Epithelial cell of esophagus (primary cell): ENCODE results near the gene MAP2K3.
"Not testable (repeated sequence)": the region's sequence is repeated elsewhere in the genome, so short reads cannot be mapped to it uniquely, and the experiment has no call there.

Experiments used
- DNase-seq: peaks from one replicate; pipeline ENCODE4 v3.0.0; 2010; ENCODE audit warnings: low read depth
- H3K4me3 ChIP-seq: 2 replicates; pipeline ENCODE4 v1.5.1; 2011; ENCODE audit warnings: mild to moderate bottlenecking, low read length, control low read depth
- TF ChIP-seq, protein P1 (sequence below): IDR thresholded peaks from 2 replicates; pipeline ENCODE4 v1.5.1; 2011; ENCODE audit warnings: low read depth, mild to moderate bottlenecking, low read length, control low read depth, inconsistent platforms; ENCODE audit not compliant: insufficient read depth; ENCODE audit errors: missing control alignments

Gene MAP2K3

GRCh38 chr17:21302711-21303425, 18.4 kb downstream of the MAP2K3 start:
- DNase-seq: no peak
- TF ChIP-seq, protein P1, sequence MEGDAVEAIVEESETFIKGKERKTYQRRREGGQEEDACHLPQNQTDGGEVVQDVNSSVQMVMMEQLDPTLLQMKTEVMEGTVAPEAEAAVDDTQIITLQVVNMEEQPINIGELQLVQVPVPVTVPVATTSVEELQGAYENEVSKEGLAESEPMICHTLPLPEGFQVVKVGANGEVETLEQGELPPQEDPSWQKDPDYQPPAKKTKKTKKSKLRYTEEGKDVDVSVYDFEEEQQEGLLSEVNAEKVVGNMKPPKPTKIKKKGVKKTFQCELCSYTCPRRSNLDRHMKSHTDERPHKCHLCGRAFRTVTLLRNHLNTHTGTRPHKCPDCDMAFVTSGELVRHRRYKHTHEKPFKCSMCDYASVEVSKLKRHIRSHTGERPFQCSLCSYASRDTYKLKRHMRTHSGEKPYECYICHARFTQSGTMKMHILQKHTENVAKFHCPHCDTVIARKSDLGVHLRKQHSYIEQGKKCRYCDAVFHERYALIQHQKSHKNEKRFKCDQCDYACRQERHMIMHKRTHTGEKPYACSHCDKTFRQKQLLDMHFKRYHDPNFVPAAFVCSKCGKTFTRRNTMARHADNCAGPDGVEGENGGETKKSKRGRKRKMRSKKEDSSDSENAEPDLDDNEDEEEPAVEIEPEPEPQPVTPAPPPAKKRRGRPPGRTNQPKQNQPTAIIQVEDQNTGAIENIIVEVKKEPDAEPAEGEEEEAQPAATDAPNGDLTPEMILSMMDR: no peak
- no peak overlapping the region for H3K4me3 ChIP-seq

DNA sequence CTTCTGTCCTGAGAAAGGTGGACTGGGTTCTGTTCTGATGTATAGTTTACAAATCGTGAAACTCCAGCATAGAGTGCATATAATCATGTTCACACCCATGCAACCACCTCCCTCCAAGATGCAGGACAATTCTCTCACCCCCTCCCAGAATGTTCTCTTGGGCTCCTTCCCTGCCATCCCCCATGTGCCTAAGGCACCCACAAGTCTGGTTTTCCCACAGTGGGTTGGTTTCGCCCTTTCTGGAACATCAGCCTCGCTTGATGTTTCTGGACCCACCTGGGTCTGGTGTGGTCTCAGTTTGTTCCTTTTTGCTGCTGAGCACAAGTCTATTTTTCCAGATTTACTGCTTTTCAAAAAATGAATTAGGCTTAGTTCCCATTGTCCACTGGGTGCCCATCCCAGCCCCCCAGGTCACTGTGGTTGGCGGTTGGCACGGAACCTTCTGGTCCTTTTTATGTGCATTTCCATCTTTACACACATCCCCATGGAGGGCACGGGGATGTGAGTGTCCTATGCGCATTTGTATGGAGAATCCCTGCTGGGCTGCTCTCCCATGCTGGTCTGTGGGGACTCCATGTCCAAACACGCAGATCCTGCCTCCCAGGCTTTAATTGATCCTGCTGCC, 19.0 kb downstream of the MAP2K3 start:
- TF ChIP-seq, protein P1: no peak
- H3K4me3 ChIP-seq: no peak overlapping the region
- DNase-seq: no peak

DNA sequence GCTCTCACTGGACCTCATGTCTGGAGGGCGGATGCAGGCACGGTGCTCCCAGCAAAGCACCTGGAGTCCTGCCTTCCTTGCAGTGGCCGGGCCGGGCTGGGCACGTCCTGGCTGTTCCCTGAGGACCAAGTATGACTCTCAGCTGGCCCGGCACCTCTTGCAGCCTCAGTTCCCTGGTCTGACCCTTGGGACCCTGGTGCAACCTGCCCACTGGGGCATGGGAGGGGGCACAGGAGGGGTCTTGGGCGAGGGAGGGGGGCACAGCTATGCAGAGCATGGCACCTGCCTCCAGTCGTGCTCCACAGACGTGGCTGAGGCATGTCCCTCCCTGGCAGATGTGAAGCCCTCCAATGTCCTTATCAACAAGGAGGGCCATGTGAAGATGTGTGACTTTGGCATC, 19.6 kb downstream of the MAP2K3 start:
- TF ChIP-seq, protein P1: no peak
- H3K4me3 ChIP-seq: no peak overlapping the region
- no peak for DNase-seq

DNA sequence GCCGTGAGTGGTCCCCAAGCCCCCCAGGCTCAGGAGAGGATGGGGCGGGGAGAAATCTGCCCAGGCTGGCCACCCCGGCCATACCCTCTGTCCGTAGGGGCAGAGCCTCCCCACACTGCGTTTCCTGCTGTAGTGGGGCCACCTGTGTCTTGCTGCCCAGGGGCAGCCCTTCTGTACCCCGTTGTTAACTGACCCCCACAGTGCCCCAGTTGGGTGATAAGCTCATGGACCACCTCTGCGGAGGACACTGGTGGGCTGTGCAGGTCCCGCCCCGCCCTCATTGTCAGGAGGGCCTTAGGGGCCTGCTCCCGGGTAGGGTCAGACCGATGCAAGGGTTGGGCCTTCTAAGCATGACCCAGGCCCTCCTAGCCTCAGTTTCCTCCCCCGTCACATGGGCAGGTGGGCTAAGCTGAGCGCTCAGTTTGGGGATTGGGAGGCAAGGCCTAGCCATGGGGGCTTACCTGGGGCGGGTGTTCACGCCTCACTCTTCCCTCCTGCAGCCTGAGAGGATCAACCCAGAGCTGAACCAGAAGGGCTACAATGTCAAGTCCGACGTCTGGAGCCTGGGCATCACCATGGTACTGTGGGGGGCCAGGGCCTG, 20.1 kb downstream of the MAP2K3 start:
- not testable (repeated sequence) for DNase-seq, H3K4me3 ChIP-seq

DNA sequence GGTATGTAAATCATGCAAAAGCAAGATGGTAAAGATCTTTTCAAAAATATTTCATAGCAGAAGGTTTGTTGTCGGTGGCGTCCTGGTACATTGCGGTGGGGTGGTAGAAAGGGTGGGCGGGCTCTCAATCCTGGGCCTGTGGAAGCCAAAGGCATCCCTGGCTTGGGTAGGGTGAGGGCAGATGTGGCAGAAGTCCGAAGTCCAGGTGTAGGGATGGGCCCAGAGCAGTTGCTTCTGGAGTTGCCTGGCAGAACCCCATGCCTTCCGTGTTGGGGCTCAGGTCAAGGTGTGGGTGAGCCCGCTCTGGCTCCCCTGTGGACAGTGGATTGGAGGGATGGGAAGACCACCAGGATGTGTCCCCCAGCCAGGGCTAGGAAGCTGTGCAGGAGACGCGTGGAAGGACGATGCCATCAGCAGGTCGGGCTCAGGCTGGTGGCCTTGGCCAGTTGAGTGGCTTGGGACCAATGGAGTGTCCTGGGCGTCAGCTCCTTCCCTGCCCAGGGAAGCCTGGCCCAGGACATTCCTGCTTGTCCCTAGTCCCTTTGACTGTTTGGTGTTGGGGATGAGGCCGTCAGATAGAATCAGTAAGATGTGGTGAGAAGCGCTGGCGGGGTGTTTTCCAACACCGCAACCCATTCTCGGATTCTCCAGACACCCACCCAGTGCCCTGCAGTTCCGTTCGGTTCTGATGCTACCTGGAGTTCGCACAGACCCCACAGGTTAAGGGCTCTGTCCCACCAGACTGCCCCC, 21.1 kb downstream of the MAP2K3 start:
- not testable (repeated sequence) for H3K4me3 ChIP-seq, DNase-seq

- not testable (repeated sequence) for H3K4me3 ChIP-seq, DNase-seq
These were observed 22.2 kb downstream of the MAP2K3 start for GRCh38 chr17:21306611-21307272.

DNA sequence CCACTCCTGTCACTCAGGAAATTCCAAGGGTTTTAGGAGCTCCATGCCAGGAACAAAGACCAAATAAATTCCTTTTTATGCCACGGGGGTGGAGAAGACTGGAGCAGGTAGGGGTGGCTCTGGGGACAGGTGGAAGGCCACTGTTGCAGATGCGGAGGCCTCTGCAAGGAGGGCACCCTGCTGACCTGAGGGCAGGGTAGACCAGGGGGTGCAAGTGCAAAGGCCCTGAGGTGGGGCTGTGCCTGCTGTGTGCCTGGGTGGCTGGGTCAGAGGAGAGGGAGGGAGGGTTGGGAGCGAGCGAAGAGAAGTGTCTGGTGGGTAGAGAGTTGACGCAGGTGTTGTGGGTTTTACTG, 22.7 kb downstream of the MAP2K3 start:
- not testable (repeated sequence) for H3K4me3 ChIP-seq, DNase-seq

DNA sequence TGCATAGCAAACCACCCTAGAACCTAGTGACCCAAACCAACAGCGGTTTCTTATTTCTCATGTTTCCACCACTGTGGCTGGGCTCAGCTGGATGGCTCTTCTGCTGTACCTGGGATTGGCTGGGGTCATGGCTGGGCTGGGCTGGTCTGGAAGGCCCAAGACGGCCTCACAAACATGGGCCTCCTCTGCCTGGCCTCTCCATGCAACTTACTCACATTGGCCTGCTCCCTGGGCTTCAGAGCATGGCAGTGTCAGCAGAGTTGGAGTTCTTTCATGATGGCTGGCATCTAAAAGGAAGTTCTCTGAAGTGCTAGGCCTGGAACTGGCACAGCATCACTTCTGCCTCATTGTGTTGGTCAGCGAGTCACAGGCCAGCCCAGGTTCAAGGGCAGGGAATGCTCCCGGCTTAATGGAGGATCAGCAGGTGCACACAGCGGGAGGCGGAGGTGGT, 24.4 kb downstream of the MAP2K3 start:
- not testable (repeated sequence) for H3K4me3 ChIP-seq, DNase-seq

GRCh38 chr17:21310061-21310765, 25.7 kb downstream of the MAP2K3 start:
- not testable (repeated sequence) for DNase-seq, H3K4me3 ChIP-seq

- DNase-seq, H3K4me3 ChIP-seq: not testable (repeated sequence)
These were observed 26.5 kb downstream of the MAP2K3 start for GRCh38 chr17:21310766-21311602.
